GM23338 (cell line): ENCODE measurements around the gene XPNPEP1. TPM values are rescaled to one million over a fixed set of nuclear protein-coding genes. Genes with fewer than 3 reads are reported as not detected.

Experiments
- ATAC-seq: fragments of 200-7000 bp; cut with Tn5 transposase; 3 replicates; pipeline ENCODE4 v1.9.1; 2020
- DNase-seq: peaks from one replicate; pipeline ENCODE4 v3.0.0-alpha.2; 2015; ENCODE audit warnings: low spot score
- H2AFZ ChIP-seq: fragments of 200-600 bp; sonication (generic); 2 replicates; pipeline ENCODE4 v1.8.0; 2016; ENCODE audit warnings: antibody characterized with exemption, mild to moderate bottlenecking, moderate library complexity
- H3F3A ChIP-seq: fragments of 200-600 bp; sonication (generic); replicated peaks from 2 replicates; pipeline ENCODE4 v1.8.0; 2017; ENCODE audit warnings: antibody characterized with exemption, mixed run types, low read depth
- H3K27ac ChIP-seq: fragments of 200-600 bp; sonication (generic); 2 replicates; pipeline ENCODE4 v1.6.1; 2016; ENCODE audit warnings: low read depth
- H3K27me3 ChIP-seq: fragments of 200-600 bp; sonication (generic); 2 replicates; pipeline ENCODE4 v1.8.0; 2016; ENCODE audit warnings: mild to moderate bottlenecking, mixed run types, moderate library complexity; ENCODE audit not compliant: insufficient read depth
- H3K36me3 ChIP-seq: fragments of 200-600 bp; sonication (generic); 2 replicates; pipeline ENCODE4 v1.8.0; 2016; ENCODE audit warnings: mild to moderate bottlenecking; ENCODE audit not compliant: insufficient read depth
- H3K4me1 ChIP-seq: fragments of 200-600 bp; sonication (generic); 2 replicates; pipeline ENCODE4 v1.8.0; 2016; ENCODE audit warnings: mild to moderate bottlenecking, moderate library complexity; ENCODE audit not compliant: insufficient read depth
- H3K4me2 ChIP-seq: fragments of 200-600 bp; sonication (generic); 2 replicates; pipeline ENCODE4 v1.7.1; 2017; ENCODE audit warnings: mixed run types
- H3K4me3 ChIP-seq: fragments of 200-600 bp; sonication (generic); 2 replicates; pipeline ENCODE4 v1.6.1; 2016; ENCODE audit warnings: mixed run types
- H3K79me2 ChIP-seq: fragments of 200-600 bp; sonication (generic); replicated peaks from 2 replicates; pipeline ENCODE4 v1.8.0; 2017; ENCODE audit warnings: mild to moderate bottlenecking; ENCODE audit not compliant: insufficient read depth
- H3K9me2 ChIP-seq: fragments of 200-600 bp; sonication (generic); 2 replicates; pipeline ENCODE4 v1.8.0; 2017; ENCODE audit not compliant: insufficient read depth
- H4K20me1 ChIP-seq: fragments of 200-600 bp; sonication (generic); replicated peaks from 2 replicates; pipeline ENCODE4 v1.8.0; 2017; ENCODE audit warnings: mild to moderate bottlenecking; ENCODE audit not compliant: insufficient read depth
- H3K27ac Mint-ChIP-seq: 2 replicates; pipeline ENCODE4 v1.8.0; 2020; ENCODE audit warnings: inconsistent platforms, mild to moderate bottlenecking, moderate library complexity, mixed read lengths
- H3K27me3 Mint-ChIP-seq: 3 replicates; pipeline ENCODE4 v1.8.0; 2022; ENCODE audit warnings: low read depth, mild to moderate bottlenecking, moderate library complexity, mixed read lengths, inconsistent platforms; ENCODE audit not compliant: insufficient read depth, poor library complexity
- H3K36me3 Mint-ChIP-seq: 3 replicates; pipeline ENCODE4 v1.8.0; 2021; ENCODE audit warnings: low read depth, mild to moderate bottlenecking, inconsistent platforms, moderate library complexity, mixed read lengths
- H3K4me1 Mint-ChIP-seq: 3 replicates; pipeline ENCODE4 v1.8.0; 2020; ENCODE audit warnings: mild to moderate bottlenecking, inconsistent platforms, mixed read lengths
- H3K4me3 Mint-ChIP-seq: 3 replicates; pipeline ENCODE4 v1.8.0; 2021; ENCODE audit warnings: moderate library complexity, mild to moderate bottlenecking, inconsistent platforms, mixed read lengths
- H3K9me3 Mint-ChIP-seq: 3 replicates; pipeline ENCODE4 v1.8.0; 2020; ENCODE audit warnings: moderate library complexity, mild to moderate bottlenecking, inconsistent platforms, mixed read lengths
- CTCF ChIP-seq, 2 experiments: fragments of 200-600 bp in 1 of 2; sonication (generic) in 1 of 2; conservative IDR thresholded peaks; 2 replicates each; pipeline versions ENCODE4 v1.5.1 to v1.6.1; 2016 to 2017; ENCODE audit warnings: antibody characterized with exemption in 2 of 2, low read depth in 2 of 2, mild to moderate bottlenecking in 2 of 2, moderate library complexity in 1 of 2
- ETS1 ChIP-seq: IDR thresholded peaks from 2 replicates; pipeline ENCODE4 v1.6.1; 2016; ENCODE audit warnings: antibody characterized with exemption
- EZH2 ChIP-seq: fragments of 200-600 bp; sonication (generic); IDR thresholded peaks from one replicate; pipeline ENCODE4 v1.8.0; 2017; ENCODE audit warnings: antibody characterized with exemption, mild to moderate bottlenecking, low read depth; ENCODE audit not compliant: unreplicated experiment
- EZH2phosphoT487 ChIP-seq: fragments of 200-600 bp; sonication (generic); IDR thresholded peaks from one replicate; pipeline ENCODE4 v1.8.1; 2018; ENCODE audit warnings: antibody characterized with exemption; ENCODE audit not compliant: unreplicated experiment
- JUNB ChIP-seq: IDR thresholded peaks from one replicate; pipeline ENCODE4 v1.6.1; 2016; ENCODE audit warnings: antibody characterized with exemption; ENCODE audit not compliant: unreplicated experiment
- NANOG ChIP-seq: IDR thresholded peaks from 2 replicates; pipeline ENCODE4 v1.6.1; 2016; ENCODE audit warnings: antibody characterized with exemption, borderline replicate concordance
- POLR2AphosphoS5 ChIP-seq: IDR thresholded peaks from 2 replicates; pipeline ENCODE4 v1.6.1; 2016; ENCODE audit warnings: antibody characterized with exemption, low read depth
- STAT1 ChIP-seq: IDR thresholded peaks from one replicate; pipeline ENCODE4 v1.6.1; 2016; ENCODE audit warnings: antibody characterized with exemption; ENCODE audit not compliant: unreplicated experiment
- ZNF331 ChIP-seq: fragments of 250-450 bp; sonication (Bioruptor Pico); IDR thresholded peaks from 2 replicates; pipeline ENCODE4 v1.5.0; 2020; ENCODE audit warnings: low read depth, mild to moderate bottlenecking, moderate library complexity
- ZNF462 ChIP-seq: fragments of 250-450 bp; sonication (Bioruptor Pico); IDR thresholded peaks from 2 replicates; pipeline ENCODE4 v1.5.0; 2020; ENCODE audit warnings: mild to moderate bottlenecking, moderate library complexity
- polyA plus RNA-seq: library from polyadenylated mRNA; unstranded; fragments of >200 nt; fragmentation: Nextera tagmentation; extraction: Ambion mirVana; gene quantifications from 2 replicates; pipeline ENCODE4 v1.2.1, GENCODE V29; 2016
- total RNA-seq: library from RNA; depleted of rRNA; stranded (reverse); fragments of >200 nt; shearing (Covaris generic); gene quantifications from 2 replicates; pipeline ENCODE4 v1.2.3, GENCODE V29; 2014

Gene XPNPEP1
- total and polyA plus RNA-seq, 2 experiments from 2014 or later = 17.5 to 55.8 TPM

GRCh38 chr10:109838592-109839244 is 84.6 kb downstream of the XPNPEP1 start:
- 0 out of 2 replicates have a peak overlapping the region, but pooled peaks have one; percentile 32 for H2AFZ ChIP-seq
- no peaks in the 10 kb centered on the region for H3K27me3 Mint-ChIP-seq
- no peak overlapping the region for H3K4me3 ChIP-seq
- no peaks in the 10 kb centered on the region for H3K4me1 Mint-ChIP-seq
- H3K27ac ChIP-seq = no peak overlapping the region
- no peaks in the 10 kb centered on the region for H3K36me3 Mint-ChIP-seq
- no peaks in the 10 kb centered on the region for H3K9me3 Mint-ChIP-seq
- ATAC-seq = no peak; the same call in 2 of the 3 replicates
- no peaks in the 10 kb centered on the region for H3F3A ChIP-seq
- H3K4me2 ChIP-seq = no peak overlapping the region
- no peaks in the 10 kb centered on the region for H3K36me3 ChIP-seq
- peaks cover 2% of the 10 kb centered on the region; the same call in 1 of the 2 replicates for H3K9me2 ChIP-seq
- TF ChIP-seq NANOG = no peak
- peak; percentile 33 to 61 for TF ChIP-seq CTCF (conservative IDR thresholded peaks at IDR 0.05; ENCODE audit: low read depth in 2 of 2)
- no peaks in the 10 kb centered on the region for H3K4me1 ChIP-seq
- no peak overlapping the region for H3K4me3 Mint-ChIP-seq
- H3K79me2 ChIP-seq = no peaks in the 10 kb centered on the region
- no peak overlapping the region for H3K27ac Mint-ChIP-seq
- H3K27me3 ChIP-seq = no peaks in the 10 kb centered on the region
- DNase-seq = peak; percentile 36
- no peaks in the 10 kb centered on the region for H4K20me1 ChIP-seq

GRCh38 chr10:109837384-109837783 is 85.9 kb downstream of the XPNPEP1 start:
- H3K36me3 ChIP-seq = no peaks in the 10 kb centered on the region
- no peak for ATAC-seq
- no peak overlapping the region for H3K27ac ChIP-seq
- no peaks in the 10 kb centered on the region for H3K27me3 Mint-ChIP-seq
- DNase-seq = no peak
- no peaks in the 10 kb centered on the region for H3K79me2 ChIP-seq
- no peak overlapping the region for H3K4me2 ChIP-seq
- H4K20me1 ChIP-seq = no peaks in the 10 kb centered on the region
- no peak overlapping the region for H3K4me3 Mint-ChIP-seq
- H3K27ac Mint-ChIP-seq = no peak overlapping the region
- H2AFZ ChIP-seq = no peak overlapping the region
- H3K4me1 ChIP-seq = no peaks in the 10 kb centered on the region
- peaks cover 2% of the 10 kb centered on the region; the same call in 1 of the 2 replicates for H3K9me2 ChIP-seq
- H3K9me3 Mint-ChIP-seq = no peaks in the 10 kb centered on the region
- no peaks in the 10 kb centered on the region for H3K4me1 Mint-ChIP-seq
- H3F3A ChIP-seq = no peaks in the 10 kb centered on the region
- no peaks in the 10 kb centered on the region for H3K36me3 Mint-ChIP-seq
- no peaks in the 10 kb centered on the region for H3K27me3 ChIP-seq
- H3K4me3 ChIP-seq = no peak overlapping the region
- TF ChIP-seq POLR2AphosphoS5 (no peak), JUNB (no peak), NANOG (no peak), CTCF (conservative IDR thresholded peaks at IDR 0.05; ENCODE audit: low read depth in 2 of 2) (no peak), STAT1 (no peak), EZH2phosphoT487 (no peak), ZNF331 (CRISPR knock-in tag) (no peak), ETS1 (no peak), ZNF462 (CRISPR knock-in tag) (no peak), EZH2 (no peak)
